A673 (cell line): Measurements from ENCODE around the gene ARG1. TPM values are rescaled to one million over a fixed set of nuclear protein-coding genes. Genes with fewer than 3 reads are reported as not detected.
A peak's percentile ranks its signal among the peaks of the same experiment; 100 is the strongest.

Experiments
- BruUV-seq: library from RNA; stranded (reverse); fragments of 400-500 nt; replicated peaks from 2 replicates; lab custom pipeline; 2021; lab: Mats Ljungman, UMichigan
- CTCF ChIA-PET: fragments of 300-600 bp; sonication (Branson Sonifier 250); formaldehyde crosslinking; loops from one replicate; lab custom pipeline; 2022; ENCODE audit warnings: antibody characterized with exemption; lab: Charles Lee
- POLR2A ChIA-PET: fragments of 300-600 bp; sonication (Branson Sonifier 250); formaldehyde crosslinking; loops from one replicate; lab custom pipeline; 2022; ENCODE audit warnings: antibody characterized with exemption; ENCODE audit not compliant: low non-redundant PET; lab: Charles Lee
- DNase-seq: peaks from one replicate; pipeline ENCODE4 v3.0.0-alpha.2; 2015; ENCODE audit warnings: low spot score
- H3K27ac ChIP-seq: fragments of 200-600 bp; sonication (generic); 2 replicates; pipeline ENCODE4 v1.5.1; 2016; ENCODE audit warnings: mixed run types, low read depth, mild to moderate bottlenecking, mixed read lengths, antibody characterized with exemption, low read length; ENCODE audit not compliant: poor library complexity, severe bottlenecking
- H3K27me3 ChIP-seq: fragments of 200-600 bp; sonication (generic); replicated peaks from 2 replicates; pipeline ENCODE4 v1.6.1; 2017; ENCODE audit warnings: mixed run types, low read depth, mild to moderate bottlenecking, mixed read lengths, antibody characterized with exemption, low read length; ENCODE audit not compliant: insufficient read depth, poor library complexity
- H3K36me3 ChIP-seq: fragments of 200-600 bp; sonication (generic); 2 replicates; pipeline ENCODE4 v1.6.1; 2016; ENCODE audit warnings: mixed run types, mild to moderate bottlenecking, mixed read lengths, antibody characterized with exemption, low read length; ENCODE audit not compliant: insufficient read depth, poor library complexity, severe bottlenecking
- H3K4me1 ChIP-seq: fragments of 200-600 bp; sonication (generic); 2 replicates; pipeline ENCODE4 v1.6.1; 2017; ENCODE audit warnings: mixed run types, mild to moderate bottlenecking, mixed read lengths, antibody characterized with exemption, low read length; ENCODE audit not compliant: insufficient read depth, poor library complexity, severe bottlenecking
- H3K4me3 ChIP-seq: fragments of 200-600 bp; sonication (generic); 2 replicates; pipeline ENCODE4 v1.5.1; 2016; ENCODE audit warnings: low read depth, mixed run types, mild to moderate bottlenecking, mixed read lengths, low read length; ENCODE audit not compliant: poor library complexity, severe bottlenecking
- H3K9me3 ChIP-seq: fragments of 200-600 bp; sonication (generic); 2 replicates; pipeline ENCODE4 v1.6.1; 2016; ENCODE audit warnings: mixed run types, low read depth, mild to moderate bottlenecking, mixed read lengths, antibody characterized with exemption, low read length; ENCODE audit not compliant: poor library complexity, severe bottlenecking
- CTCF ChIP-seq: fragments of 300-800, 200-600 bp; sonication (generic); conservative IDR thresholded peaks from 2 replicates; pipeline ENCODE4 v1.5.1; 2017; ENCODE audit warnings: low read depth, mild to moderate bottlenecking, antibody characterized with exemption, low read length, moderate library complexity, mixed read lengths
- EZH2 ChIP-seq: fragments of 200-600 bp; sonication (generic); IDR thresholded peaks from 2 replicates; pipeline ENCODE4 v1.6.1; 2017; ENCODE audit warnings: borderline replicate concordance, low read depth, mild to moderate bottlenecking, mixed read lengths, antibody characterized with exemption, low read length; ENCODE audit not compliant: poor library complexity, severe bottlenecking
- intact Hi-C: fragments of 100-400 bp; cut with micrococcal nuclease; formaldehyde crosslinking; loops from one replicate; pipeline ENCODE4 v1.10.0; 2022; ENCODE audit not compliant: unreplicated experiment
- total RNA-seq: library from RNA; stranded (reverse); gene quantifications from 2 replicates; pipeline ENCODE4 v1.2.3, GENCODE V29; 2021

Gene ARG1
- total RNA-seq, 1 experiment from 2014 or later: not detected

- no peaks in the 10 kb centered on the region for H3K9me3 ChIP-seq
- TF ChIP-seq CTCF (peak; percentile 100), EZH2 (no peak)
- peak within 1 kb of the TSS; percentile 72 for H3K4me3 ChIP-seq
- ChIA-PET CTCF (interaction anchor here (0.5 to 1.8 kb wide), 16 partner anchors 9 to 755 kb away, joined by 3 to 8 read pairs (median 4); partner anchors contain the start of gene ENPP3), POLR2A (interaction anchor here (0.6 kb wide), 2 partner anchors 43 to 421 kb away, joined by 3 to 4 read pairs; no protein-coding TSS in a partner anchor)
- no peaks in the 10 kb centered on the region for H3K27me3 ChIP-seq
- intact Hi-C loops: loop anchor here (2.0 to 5.0 kb wide), 3 partner anchors 246 to 743 kb away; no protein-coding TSS in a partner anchor
- peaks cover 29% of the 10 kb centered on the region for H3K36me3 ChIP-seq
- peaks cover 17% of the 10 kb centered on the region for H3K4me1 ChIP-seq
- no TSS peak for BruUV-seq
- peak within 1 kb of the TSS; percentile 64 for H3K27ac ChIP-seq
- peak; percentile 96 for DNase-seq
Measured at GRCh38 chr6:131627724-131628682, 55.0 kb downstream of the ARG1 start, which contains the start of gene MED23. TSS of gene MED23 (minus strand) at chr6:131628242. CDS start at chr6:131628049, 193 bp downstream.

DNA sequence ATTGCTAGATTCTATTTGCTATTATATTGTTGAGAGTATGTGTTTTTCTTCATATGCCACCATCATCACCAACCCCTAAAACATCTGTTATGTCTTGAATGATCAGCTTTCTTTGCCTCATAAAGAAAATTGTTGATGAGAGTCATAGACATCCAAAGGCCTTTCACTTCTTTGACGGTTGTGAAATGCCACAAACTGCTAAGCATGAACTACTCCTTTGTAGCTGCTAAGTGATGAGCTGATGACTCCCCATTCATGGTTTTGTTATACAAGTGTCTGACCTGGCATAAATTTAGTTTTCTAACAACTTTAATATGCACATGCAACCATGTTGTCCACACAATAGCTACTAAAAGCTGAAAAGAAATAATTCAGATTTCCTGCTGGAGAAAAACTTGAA, 55.7 kb downstream of the ARG1 start:
- Histone ChIP-seq H3K4me3 (peak overlapping the region; percentile 72), H3K4me1 (peaks cover 17% of the 10 kb centered on the region), H3K27ac (no peak overlapping the region), H3K36me3 (peaks cover 22% of the 10 kb centered on the region), H3K9me3 (no peaks in the 10 kb centered on the region), H3K27me3 (no peaks in the 10 kb centered on the region)
- no TSS peak for BruUV-seq
- no peak for DNase-seq
- intact Hi-C loops: loop anchor here (2.0 to 5.0 kb wide), 3 partner anchors 246 to 744 kb away; no protein-coding TSS in a partner anchor
- POLR2A ChIA-PET: interaction anchor here (0.6 kb wide), 2 partner anchors 44 to 422 kb away, joined by 3 to 4 read pairs; no protein-coding TSS in a partner anchor
- TF ChIP-seq CTCF (no peak), EZH2 (no peak)
- CTCF ChIA-PET: interaction anchor here (0.5 to 1.8 kb wide), 12 partner anchors 8 to 744 kb away, joined by 3 to 8 read pairs (median 4); partner anchors contain the start of gene ENPP3

DNA sequence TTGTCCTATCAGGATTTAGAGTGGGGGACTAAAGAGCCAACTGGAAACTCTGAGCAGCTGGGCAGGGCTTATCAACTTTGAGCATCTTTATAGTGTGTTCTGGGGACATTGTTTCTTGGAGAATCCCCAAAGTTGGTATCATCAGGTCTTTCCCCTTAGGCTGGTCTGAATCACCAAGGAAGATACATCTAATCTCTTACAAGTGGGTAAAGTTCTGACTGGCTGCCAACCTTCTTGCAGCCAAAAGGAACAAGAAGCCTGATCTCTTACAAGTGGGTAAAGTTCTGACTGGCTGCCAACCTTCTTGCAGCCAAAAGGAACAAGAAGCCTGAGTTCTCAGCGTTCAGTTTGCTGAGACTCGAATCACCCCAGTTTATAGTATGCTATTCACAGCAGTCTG, 56.6 kb downstream of the ARG1 start:
- ChIA-PET POLR2A (no interaction called here), CTCF (no interaction called here)
- Histone ChIP-seq H3K27ac (no peak overlapping the region), H3K36me3 (peaks cover 13% of the 10 kb centered on the region), H3K4me1 (peaks cover 17% of the 10 kb centered on the region), H3K27me3 (no peaks in the 10 kb centered on the region), H3K4me3 (no peak overlapping the region), H3K9me3 (no peaks in the 10 kb centered on the region)
- no TSS peak for BruUV-seq
- intact Hi-C loops: loop anchor here (2.0 to 5.0 kb wide), 3 partner anchors 247 to 745 kb away; no protein-coding TSS in a partner anchor
- TF ChIP-seq EZH2: no peak
- no peak for TF ChIP-seq CTCF
- DNase-seq: peak; percentile 11
